HG03575 (cell line): ENCODE data around the gene NDUFC1.
"Not testable (repeated sequence)": the region's sequence is repeated elsewhere in the genome, so short reads cannot be mapped to it uniquely, and the experiment has no call there.

Experiments used
- ATAC-seq: cut with Tn5 transposase; IDR thresholded peaks from one replicate; pipeline ENCODE4 v1.9.1; 2021; ENCODE audit not compliant: unreplicated experiment, insufficient number of reproducible peaks, low FRiP score; ENCODE audit errors: extremely low read depth

NDUFC1 gene

GRCh38 chr4:139301821-139302611 lies at the start of gene NDUFC1:
Gene NDUFC1, minus strand, starts transcription at chr4:139302477. Its CDS starts 6,679 bp downstream, at chr4:139295798.
- ATAC-seq = peak; percentile 16

DNA sequence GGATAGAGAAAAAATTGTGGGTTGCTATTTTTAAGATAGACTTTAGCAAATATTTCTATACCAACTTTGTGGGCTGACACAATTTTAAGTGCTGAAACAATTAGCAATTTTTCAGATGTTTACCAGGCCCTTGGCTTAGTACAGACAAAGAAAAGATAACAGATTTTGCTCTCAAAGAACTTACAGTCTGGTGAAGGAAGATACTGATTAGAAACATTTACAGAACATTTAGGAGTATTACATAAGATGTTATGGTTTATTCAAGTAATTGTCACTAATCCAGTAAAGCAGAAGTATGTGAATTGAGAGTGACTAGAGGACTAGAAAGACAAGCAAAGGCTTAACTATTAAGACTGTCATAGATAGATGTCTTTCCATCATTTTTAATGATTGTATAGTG lies 35.3 kb upstream of the NDUFC1 start:
- no peak for ATAC-seq

- no peak for ATAC-seq
Measured at GRCh38 chr4:139333046-139333445, 30.8 kb upstream of the NDUFC1 start.

- no peak for ATAC-seq
Measured at GRCh38 chr4:139331185-139331584, 28.9 kb upstream of the NDUFC1 start.

DNA sequence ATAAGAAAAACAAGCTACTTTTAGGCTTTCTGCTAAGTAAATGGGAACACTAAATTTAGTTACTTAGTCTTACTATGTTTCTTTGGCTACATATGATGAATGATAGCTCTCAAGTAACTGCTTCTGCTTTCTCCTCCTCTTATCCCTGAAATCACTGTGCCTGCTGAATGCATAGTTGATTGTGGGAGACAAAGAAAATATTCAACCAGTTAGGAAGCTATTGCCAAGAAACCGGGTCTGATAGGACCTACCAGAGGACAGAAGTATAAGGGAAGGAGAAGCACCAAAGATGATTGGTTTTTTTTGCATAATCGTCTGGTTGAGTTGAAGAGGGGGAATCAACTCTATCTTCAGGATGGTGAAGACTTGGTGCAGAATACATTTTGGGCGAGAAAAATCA lies 28.0 kb upstream of the NDUFC1 start:
- no peak for ATAC-seq

DNA sequence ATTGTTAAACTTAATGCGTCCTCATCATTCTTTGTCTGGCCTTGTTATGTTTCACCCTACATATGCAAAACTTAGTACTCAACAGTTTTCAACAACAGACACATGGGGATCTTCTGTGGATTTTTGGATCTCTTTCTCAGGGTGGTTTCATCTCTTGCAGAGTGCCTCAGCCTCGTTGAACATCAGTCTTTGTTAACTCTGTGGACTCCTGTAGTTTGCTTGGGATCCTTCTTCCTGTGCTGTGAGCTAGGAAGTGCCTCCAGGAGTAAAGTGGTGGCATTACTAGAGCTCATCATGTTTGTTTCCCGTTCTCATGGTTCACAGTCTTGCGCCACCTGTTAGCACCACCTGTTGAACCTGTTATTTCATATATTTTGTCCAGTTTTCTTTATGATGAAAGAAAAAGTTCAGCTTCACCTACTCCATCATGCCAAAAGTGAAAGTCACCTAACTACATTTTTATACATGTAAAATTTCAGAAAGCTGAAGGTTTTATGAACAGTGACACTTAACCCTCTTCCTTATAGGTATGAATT lies 27.5 kb upstream of the NDUFC1 start:
- no peak for ATAC-seq

DNA sequence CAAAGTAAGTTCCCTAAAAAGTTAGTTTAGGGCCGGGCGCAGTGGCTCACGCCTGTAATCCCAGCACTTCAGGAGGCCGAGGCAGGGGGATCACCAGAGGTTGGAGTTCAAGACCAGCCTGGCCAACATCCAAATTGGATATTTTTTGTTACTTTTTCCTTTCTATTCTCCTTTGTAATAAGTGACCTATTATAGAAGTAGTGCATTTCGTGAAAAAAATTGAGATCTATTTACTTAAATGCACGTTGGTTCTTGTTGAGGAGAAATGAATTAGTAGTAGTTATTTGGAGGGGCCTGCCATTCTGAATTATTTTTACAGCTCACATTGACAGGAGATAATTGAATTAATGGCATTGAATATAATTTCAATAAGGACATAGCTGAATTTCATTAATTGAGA lies 22.3 kb upstream of the NDUFC1 start:
- no peak for ATAC-seq

DNA sequence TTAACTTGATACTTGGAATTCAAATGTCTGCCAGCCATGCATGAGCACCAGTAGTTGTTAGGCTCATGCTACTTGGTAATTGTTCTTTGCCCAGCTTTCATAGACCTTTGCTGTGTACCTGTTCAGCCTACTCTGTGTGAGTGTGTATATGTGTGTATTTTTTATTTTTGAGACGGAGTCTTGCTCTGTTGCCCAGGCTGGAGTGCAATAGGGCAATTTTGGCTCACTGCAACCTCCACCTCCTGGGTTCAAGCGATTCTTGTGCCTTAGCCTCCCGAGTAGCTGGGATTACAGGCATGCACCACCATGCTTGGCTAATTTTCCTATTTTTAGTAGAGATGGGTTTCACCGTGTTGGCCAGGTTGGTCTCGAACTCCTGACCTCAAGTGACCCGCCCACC lies 20.3 kb upstream of the NDUFC1 start:
- ATAC-seq = not testable (repeated sequence)

DNA sequence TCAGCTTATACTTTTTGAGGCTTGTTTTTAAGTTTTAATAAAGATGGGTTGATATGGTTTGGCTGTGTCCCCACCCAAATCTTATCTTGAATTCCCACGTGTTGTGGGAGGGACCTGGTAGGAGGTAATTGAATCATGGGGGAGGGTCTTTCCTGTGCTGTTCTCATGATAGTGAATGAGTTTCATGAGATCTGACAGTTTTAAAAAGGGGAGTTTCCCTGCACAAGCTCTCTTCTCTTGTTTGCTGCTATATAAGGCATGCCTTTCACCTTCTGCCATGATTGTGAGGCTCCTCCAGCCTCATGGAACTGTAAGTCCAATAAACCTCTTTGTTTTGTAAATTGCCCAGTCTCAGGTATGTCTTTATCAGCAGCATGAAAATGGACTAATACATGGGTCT lies 19.8 kb upstream of the NDUFC1 start:
- not testable (repeated sequence) for ATAC-seq

- no peak for ATAC-seq
Measured at GRCh38 chr4:139319571-139319970, 17.3 kb upstream of the NDUFC1 start.

DNA sequence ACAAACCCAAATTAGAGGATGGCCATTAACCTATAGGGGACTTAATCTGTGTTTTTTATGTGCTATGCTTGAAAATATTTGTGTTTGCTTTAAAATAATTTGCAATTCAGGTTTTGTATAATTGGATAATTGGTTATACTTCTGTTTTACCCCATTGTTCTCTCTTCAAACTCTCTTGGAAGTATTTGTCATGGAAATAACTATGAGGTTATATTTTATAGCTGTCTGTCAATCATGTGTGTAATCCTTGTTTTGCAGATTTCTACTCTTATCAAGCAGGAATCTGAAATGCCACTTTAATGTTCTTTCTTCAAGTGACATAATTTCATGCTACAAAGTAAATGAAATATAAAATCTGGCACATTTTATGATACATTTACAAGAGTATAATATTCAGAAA lies 15.4 kb upstream of the NDUFC1 start:
- no peak for ATAC-seq

- no peak for ATAC-seq
Measured at GRCh38 chr4:139316733-139317132, 14.5 kb upstream of the NDUFC1 start.

GRCh38 chr4:139315221-139315675 lies 13.0 kb upstream of the NDUFC1 start:
- no peak for ATAC-seq

DNA sequence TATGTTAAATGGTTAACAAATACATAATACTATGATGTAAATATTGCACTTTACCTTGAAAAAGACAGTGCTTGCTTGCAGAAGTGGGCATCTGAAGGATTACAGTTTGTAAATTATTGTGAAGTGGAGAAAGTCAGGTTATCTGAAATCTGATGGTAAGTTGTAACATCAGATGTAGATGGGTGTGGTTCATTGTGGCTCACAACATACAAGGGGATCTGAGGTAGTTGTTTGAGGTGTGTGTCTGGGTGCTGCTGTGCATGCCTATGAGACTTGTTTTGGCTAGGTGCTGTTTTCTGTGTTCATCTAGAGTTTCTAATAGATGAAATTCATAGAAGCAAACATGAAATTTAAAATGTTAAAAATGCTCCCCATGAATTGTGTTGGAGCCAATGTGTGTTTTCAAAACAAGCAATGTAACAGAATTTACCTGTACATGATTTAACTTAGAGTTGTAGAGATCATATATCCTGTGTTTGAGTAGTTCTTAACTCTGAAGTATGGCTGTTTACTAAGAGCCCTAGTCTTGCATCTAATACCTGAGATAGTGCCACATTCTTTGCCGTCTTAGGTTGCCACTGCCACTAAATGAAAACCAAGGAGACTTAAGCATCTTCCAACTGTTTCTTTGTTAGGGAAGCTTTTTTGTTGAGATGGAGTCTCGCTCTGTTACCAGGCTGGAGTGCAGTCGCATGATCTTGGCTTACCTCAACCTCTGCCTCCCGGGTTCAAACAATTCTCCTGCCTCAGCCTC lies 11.9 kb upstream of the NDUFC1 start:
- ATAC-seq = no peak

GRCh38 chr4:139313414-139313813 lies 11.1 kb upstream of the NDUFC1 start:
- not testable (repeated sequence) for ATAC-seq

- ATAC-seq = no peak
Measured at GRCh38 chr4:139312552-139313332, 10.5 kb upstream of the NDUFC1 start.

DNA sequence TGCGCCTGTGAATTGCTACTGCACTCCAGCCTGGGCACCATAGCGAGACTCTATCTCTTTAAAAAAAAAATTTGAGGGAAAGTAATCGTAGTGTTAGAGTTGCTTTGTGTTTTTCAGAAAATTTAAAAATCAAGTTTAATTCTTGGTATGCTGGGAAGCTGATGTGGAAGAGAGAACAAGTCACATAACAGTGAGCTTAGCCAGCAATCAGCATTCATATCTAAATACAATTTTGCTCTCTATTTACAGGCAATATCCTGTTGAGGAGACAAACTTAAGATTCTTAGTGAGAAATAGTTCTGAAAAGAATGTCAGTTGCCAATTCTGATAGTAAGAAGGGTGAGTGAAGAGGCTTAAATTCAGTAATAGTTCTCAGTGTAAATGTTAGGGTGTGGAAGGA lies 9.6 kb upstream of the NDUFC1 start:
- ATAC-seq = no peak

DNA sequence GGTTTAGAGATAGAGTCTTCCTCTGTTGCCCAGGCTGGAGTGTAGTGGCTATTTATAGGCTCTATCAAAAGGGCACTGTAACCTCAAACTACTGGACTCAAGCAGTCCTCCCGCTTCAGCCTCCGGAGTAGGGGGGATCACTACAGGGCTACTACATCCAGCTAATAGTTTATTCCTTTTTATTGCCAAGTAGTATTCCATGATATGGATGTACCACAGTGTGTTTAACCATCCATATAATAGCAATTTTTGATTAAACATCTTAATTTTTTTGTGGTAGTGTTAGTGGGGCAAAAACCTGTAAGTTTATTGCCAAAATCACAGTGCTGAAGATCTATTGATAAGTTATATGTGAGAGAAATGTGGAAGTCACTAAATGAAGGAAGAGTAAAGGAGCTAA lies 2.6 kb upstream of the NDUFC1 start:
- ATAC-seq = no peak

DNA sequence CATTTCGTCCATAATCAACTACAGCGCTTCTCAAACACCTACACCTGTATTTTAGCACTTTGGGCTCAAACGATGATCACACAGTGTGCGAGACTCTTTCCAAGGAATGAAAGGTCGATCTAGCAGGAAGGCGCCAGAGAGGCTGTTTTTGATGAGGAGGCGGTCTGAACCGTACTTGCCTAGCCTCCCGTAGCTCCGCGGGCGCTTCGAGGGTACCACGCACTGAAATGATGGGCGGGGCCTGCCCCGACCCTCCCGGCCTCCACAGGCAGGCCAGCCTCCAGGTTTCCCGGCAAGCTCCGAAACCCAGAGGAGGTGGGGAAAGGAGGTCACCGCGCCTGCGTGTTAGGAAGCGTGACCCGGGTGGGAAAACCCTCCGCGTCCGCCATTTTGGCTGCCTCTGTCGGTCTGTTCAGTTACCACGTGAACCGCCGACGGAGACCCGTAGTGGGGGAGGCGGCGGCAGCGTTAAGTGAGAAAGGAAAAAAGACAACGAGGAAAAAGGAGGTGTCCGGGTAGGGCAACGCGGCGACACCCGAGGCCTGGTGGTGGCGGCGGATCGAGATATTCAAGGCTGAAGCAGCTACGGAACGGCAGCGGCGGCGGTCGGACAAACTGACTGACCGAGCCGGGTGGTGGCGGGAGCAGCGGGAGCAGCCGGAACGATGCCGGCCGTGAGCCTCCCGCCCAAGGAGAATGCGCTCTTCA lies 1.0 kb downstream of the NDUFC1 start, which contains the start of gene NAA15:
NAA15 (plus strand) TSS at position 393 of the 708 bp plus-strand sequence; CDS start at position 666, 273 bp downstream.
- ATAC-seq = peak; percentile 38
